MM.1S (cell line): Measurements from ENCODE around the gene CSNK1A1.

Experiments used
- DNase-seq: peaks from one replicate; pipeline ENCODE4 v3.0.0-alpha.2; 2015
- H2AFZ ChIP-seq: fragments of 300-600 bp; sonication (generic); 2 replicates; pipeline ENCODE4 v1.6.0; 2016; ENCODE audit warnings: antibody characterized with exemption, low read length
- H3F3A ChIP-seq: fragments of 300-600 bp; sonication (generic); 2 replicates; pipeline ENCODE4 v1.6.1; 2016; ENCODE audit warnings: mild to moderate bottlenecking, antibody characterized with exemption, low read length, moderate library complexity, mixed read lengths; ENCODE audit not compliant: insufficient read depth
- H3K27ac ChIP-seq: fragments of 300-600 bp; sonication (generic); 2 replicates; pipeline ENCODE4 v1.5.1; 2016; ENCODE audit warnings: mild to moderate bottlenecking, low read length
- H3K27me3 ChIP-seq: fragments of 300-600 bp; sonication (generic); replicated peaks from 2 replicates; pipeline ENCODE4 v1.6.0; 2016; ENCODE audit warnings: low read length; ENCODE audit not compliant: insufficient read depth
- H3K36me3 ChIP-seq: fragments of 300-600 bp; sonication (generic); replicated peaks from 2 replicates; pipeline ENCODE4 v1.6.1; 2016; ENCODE audit warnings: mild to moderate bottlenecking, low read length, mixed read lengths; ENCODE audit not compliant: insufficient read depth
- H3K4me1 ChIP-seq: fragments of 300-600 bp; sonication (generic); 2 replicates; pipeline ENCODE4 v1.6.1; 2016; ENCODE audit warnings: low read length, mixed read lengths
- H3K4me2 ChIP-seq: fragments of 300-600 bp; sonication (generic); 2 replicates; pipeline ENCODE4 v1.6.0; 2016; ENCODE audit warnings: low read depth, low read length
- H3K4me3 ChIP-seq: fragments of 300-600 bp; sonication (generic); 2 replicates; pipeline ENCODE4 v1.5.1; 2016; ENCODE audit warnings: low read length, mixed read lengths
- H3K79me2 ChIP-seq: fragments of 300-600 bp; sonication (generic); 2 replicates; pipeline ENCODE4 v1.6.1; 2016; ENCODE audit warnings: mixed run types, low read length, mixed read lengths
- H3K9ac ChIP-seq: fragments of 300-600 bp; sonication (generic); 2 replicates; pipeline ENCODE4 v1.6.1; 2016; ENCODE audit warnings: low read length, mixed read lengths
- H3K9me2 ChIP-seq: fragments of 300-600 bp; sonication (generic); replicated peaks from 2 replicates; pipeline ENCODE4 v1.6.1; 2016; ENCODE audit warnings: mild to moderate bottlenecking, low read length, mixed read lengths; ENCODE audit not compliant: insufficient read depth
- H3K9me3 ChIP-seq: fragments of 300-600 bp; sonication (generic); replicated peaks from 2 replicates; pipeline ENCODE4 v1.6.1; 2016; ENCODE audit warnings: mild to moderate bottlenecking, low read length, mixed read lengths; ENCODE audit not compliant: insufficient read depth
- H4K20me1 ChIP-seq: fragments of 300-600 bp; sonication (generic); 2 replicates; pipeline ENCODE4 v1.6.1; 2016; ENCODE audit warnings: mild to moderate bottlenecking, low read length, moderate library complexity, mixed read lengths; ENCODE audit not compliant: insufficient read depth
- CTCF ChIP-seq: fragments of 300-600 bp; sonication (generic); IDR thresholded peaks from 2 replicates; pipeline ENCODE4 v1.5.1; 2016; ENCODE audit warnings: antibody characterized with exemption, low read length, mixed read lengths
- EZH2 ChIP-seq: fragments of 300-600 bp; sonication (generic); optimal IDR thresholded peaks from 2 replicates; pipeline ENCODE3; 2017; ENCODE audit warnings: low read depth, mild to moderate bottlenecking, antibody characterized with exemption, low read length, mixed read lengths
- EZH2phosphoT487 ChIP-seq: fragments of 300-600 bp; sonication (generic); IDR thresholded peaks from 2 replicates; pipeline ENCODE4 v1.6.1; 2018; ENCODE audit warnings: antibody characterized with exemption, low read length

The CSNK1A1 gene

GRCh38 chr5:149583394-149583793 is 32.2 kb upstream of the CSNK1A1 start:
- Histone ChIP-seq H3K9ac (no peak overlapping the region), H3F3A (no peaks in the 10 kb centered on the region; the same call in 1 of the 2 replicates), H4K20me1 (no peaks in the 10 kb centered on the region), H3K4me2 (no peak overlapping the region), H3K36me3 (no peaks in the 10 kb centered on the region), H3K79me2 (no peaks in the 10 kb centered on the region), H3K4me3 (no peak overlapping the region), H3K27me3 (no peaks in the 10 kb centered on the region), H3K9me3 (no peaks in the 10 kb centered on the region), H3K9me2 (no peaks in the 10 kb centered on the region), H3K4me1 (peaks cover 5% of the 10 kb centered on the region; the same call in 1 of the 2 replicates), H2AFZ (no peak overlapping the region), H3K27ac (no peak overlapping the region)
- TF ChIP-seq EZH2phosphoT487 = no peak
- TF ChIP-seq EZH2 = no peak
- no peak for TF ChIP-seq CTCF
- DNase-seq = no peak

GRCh38 chr5:149581931-149582768 is 30.9 kb upstream of the CSNK1A1 start:
- Histone ChIP-seq H3K27ac (no peak overlapping the region), H3K9me3 (no peaks in the 10 kb centered on the region), H4K20me1 (no peaks in the 10 kb centered on the region), H3K4me3 (no peak overlapping the region), H3K9ac (no peak overlapping the region), H3K4me2 (peak overlapping the region; percentile 74), H3K9me2 (no peaks in the 10 kb centered on the region), H3K79me2 (no peaks in the 10 kb centered on the region), H3F3A (no peaks in the 10 kb centered on the region), H3K4me1 (peaks cover 5% of the 10 kb centered on the region; the same call in 1 of the 2 replicates), H3K36me3 (no peaks in the 10 kb centered on the region), H3K27me3 (no peaks in the 10 kb centered on the region), H2AFZ (0 out of 2 replicates have a peak overlapping the region, but pooled peaks have one; percentile 29)
- DNase-seq = no peak
- TF ChIP-seq CTCF (no peak), EZH2 (no peak), EZH2phosphoT487 (no peak)

GRCh38 chr5:149581192-149581861 is 30.1 kb upstream of the CSNK1A1 start, which contains the start of gene ARHGEF37:
TSS of gene ARHGEF37 (plus strand) at chr5:149581498. CDS start at chr5:149597770, 16,272 bp downstream.
- Histone ChIP-seq H3K27ac (peak within 1 kb of the TSS; percentile 36; the same call in 1 of the 2 replicates), H3K4me1 (peaks cover 10% of the 10 kb centered on the region)

More at GRCh38 chr5:149581192-149581861, 30.1 kb upstream of the CSNK1A1 start, which contains the start of gene ARHGEF37:
- Histone ChIP-seq H3K4me3 (peak within 1 kb of the TSS; percentile 59), H3K36me3 (no peaks in the 10 kb centered on the region), H3K9ac (peak within 1 kb of the TSS; percentile 50), H3K4me2 (peak within 1 kb of the TSS; percentile 74), H3K27me3 (no peaks in the 10 kb centered on the region), H3K79me2 (no peaks in the 10 kb centered on the region), H3K9me3 (no peaks in the 10 kb centered on the region), H3F3A (no peaks in the 10 kb centered on the region), H2AFZ (peak within 1 kb of the TSS; percentile 76), H3K9me2 (no peaks in the 10 kb centered on the region), H4K20me1 (no peaks in the 10 kb centered on the region)
- DNase-seq = no peak
- no peak for TF ChIP-seq EZH2phosphoT487
- no peak for TF ChIP-seq EZH2
- no peak for TF ChIP-seq CTCF
